GM18870 (cell line): ENCODE data around the gene GPATCH1.
"Not testable (repeated sequence)": the region's sequence is repeated elsewhere in the genome, so short reads cannot be mapped to it uniquely, and the experiment has no call there.

ENCODE experiments used
- ATAC-seq: cut with Tn5 transposase; IDR thresholded peaks from one replicate; pipeline ENCODE4 v1.9.1; 2021; ENCODE audit warnings: moderate library complexity; ENCODE audit not compliant: unreplicated experiment

The GPATCH1 gene

GRCh38 chr19:33156334-33156733, 75.4 kb downstream of the GPATCH1 start:
- no peak for ATAC-seq

GRCh38 chr19:33157906-33158305, 76.9 kb downstream of the GPATCH1 start:
- no peak for ATAC-seq

GRCh38 chr19:33158365-33158764, 77.4 kb downstream of the GPATCH1 start:
- no peak for ATAC-seq

GRCh38 chr19:33159149-33159548, 78.2 kb downstream of the GPATCH1 start:
- ATAC-seq, result no peak

- ATAC-seq, result no peak
Observed at GRCh38 chr19:33159893-33160292, 78.9 kb downstream of the GPATCH1 start.

GRCh38 chr19:33161201-33161600, 80.2 kb downstream of the GPATCH1 start:
- no peak for ATAC-seq

GRCh38 chr19:33163481-33163880, 82.5 kb downstream of the GPATCH1 start:
- no peak for ATAC-seq

- ATAC-seq, result not testable (repeated sequence)
Observed at GRCh38 chr19:33166037-33166436, 85.1 kb downstream of the GPATCH1 start.

- no peak for ATAC-seq
Observed at GRCh38 chr19:33167438-33167837, 86.5 kb downstream of the GPATCH1 start.

- ATAC-seq, result no peak
Observed at GRCh38 chr19:33168528-33168927, 87.5 kb downstream of the GPATCH1 start.

GRCh38 chr19:33171222-33171795, 90.3 kb downstream of the GPATCH1 start:
- no peak for ATAC-seq

- ATAC-seq, result no peak
Observed at GRCh38 chr19:33171916-33172359, 91.0 kb downstream of the GPATCH1 start.

- no peak for ATAC-seq
Observed at GRCh38 chr19:33174186-33174585, 93.2 kb downstream of the GPATCH1 start.

GRCh38 chr19:33175156-33175782, 94.3 kb downstream of the GPATCH1 start:
- no peak for ATAC-seq

GRCh38 chr19:33175886-33176669, 95.1 kb downstream of the GPATCH1 start:
- no peak for ATAC-seq

GRCh38 chr19:33176670-33177416, 95.9 kb downstream of the GPATCH1 start:
- peak; percentile 86 for ATAC-seq

GRCh38 chr19:33177417-33177979, 96.5 kb downstream of the GPATCH1 start:
- peak; percentile 14 for ATAC-seq
